Stimulated activated CD8-positive, alpha-beta memory T cell treated with anti-CD3 and anti-CD28 coated beads, Interleukin-12 subunit alpha, Interleukin-12 subunit beta, amount 100 ng/mL, for 24 hours (primary cell): ENCODE measurements around the gene STYXL1.
"Not testable (repeated sequence)": the region's sequence is repeated elsewhere in the genome, so short reads cannot be mapped to it uniquely, and the experiment has no call there.

Source experiments
- DNase-seq: peaks from one replicate; pipeline ENCODE4 v3.0.0-alpha.2; 2020; ENCODE audit errors: extremely low read depth

STYXL1 gene, protein sequence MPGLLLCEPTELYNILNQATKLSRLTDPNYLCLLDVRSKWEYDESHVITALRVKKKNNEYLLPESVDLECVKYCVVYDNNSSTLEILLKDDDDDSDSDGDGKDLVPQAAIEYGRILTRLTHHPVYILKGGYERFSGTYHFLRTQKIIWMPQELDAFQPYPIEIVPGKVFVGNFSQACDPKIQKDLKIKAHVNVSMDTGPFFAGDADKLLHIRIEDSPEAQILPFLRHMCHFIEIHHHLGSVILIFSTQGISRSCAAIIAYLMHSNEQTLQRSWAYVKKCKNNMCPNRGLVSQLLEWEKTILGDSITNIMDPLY

DNA sequence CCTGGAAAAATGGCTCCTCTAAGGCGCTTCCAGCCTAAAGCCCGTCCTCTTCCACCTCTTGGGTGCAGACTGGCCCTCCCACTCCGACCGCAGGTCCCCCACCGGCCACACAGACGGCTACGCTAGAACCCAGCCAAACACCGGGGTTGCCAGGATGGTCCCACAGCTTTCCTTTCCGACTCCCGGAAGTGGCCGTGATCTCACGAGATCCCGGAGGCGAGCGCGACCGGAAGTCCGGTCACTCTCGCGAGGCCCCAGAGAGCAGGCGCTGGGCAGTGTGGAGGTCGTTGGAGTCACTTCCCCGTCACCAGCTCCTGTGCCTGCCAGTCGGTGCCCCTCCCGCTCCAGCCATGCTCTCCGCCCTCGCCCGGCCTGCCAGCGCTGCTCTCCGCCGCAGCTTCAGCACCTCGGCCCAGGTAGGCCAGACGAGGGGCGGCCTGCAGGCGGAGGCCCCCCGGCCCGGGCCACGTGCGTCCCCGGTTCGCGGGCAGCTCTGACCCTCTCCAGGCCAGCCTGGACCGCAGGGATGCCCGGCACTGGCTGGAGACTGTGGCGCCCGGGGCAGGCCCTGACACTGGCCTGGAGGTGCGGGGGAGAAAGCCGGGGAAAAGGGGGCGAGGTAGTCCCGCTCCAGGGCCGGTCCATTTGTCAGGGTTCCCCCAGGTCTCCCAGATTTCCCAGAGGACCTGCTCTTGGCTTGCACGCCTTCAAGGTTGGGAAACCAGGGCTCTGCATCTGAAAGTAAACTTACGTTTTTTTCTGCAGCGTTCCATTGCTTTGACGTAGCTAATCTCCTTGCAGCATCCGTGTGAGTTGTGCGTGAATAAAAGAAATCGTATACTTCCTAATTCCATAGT is at the start of gene STYXL1, which contains the start of gene MDH2:
STYXL1 (minus strand) TSS at position 190 of the 857 bp plus-strand sequence. CDS start 17,477 bp downstream, outside the sequence.
MDH2 (plus strand) TSS at position 296 of the 857 bp plus-strand sequence; CDS start at position 351, 55 bp downstream.
- peak; percentile 79 for DNase-seq

DNA sequence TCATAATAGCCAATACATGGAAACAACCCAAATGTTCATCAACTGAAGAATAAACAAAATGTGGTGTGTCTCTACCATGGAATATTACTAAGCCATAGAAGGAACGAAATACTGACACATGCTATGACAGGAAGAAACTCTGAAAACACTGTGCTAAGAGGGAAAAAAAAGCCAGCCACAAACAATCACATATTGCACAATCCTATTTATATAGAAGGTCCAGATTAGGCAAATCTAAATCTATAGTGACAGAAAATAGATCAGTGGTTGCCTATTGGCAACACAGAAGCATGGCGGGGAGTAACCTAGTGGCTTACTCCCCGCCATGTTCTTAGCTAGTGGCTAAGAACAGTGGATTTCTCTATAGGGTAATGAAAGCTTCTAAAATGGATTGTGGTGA is 48.1 kb upstream of the STYXL1 start:
- DNase-seq = no peak

DNA sequence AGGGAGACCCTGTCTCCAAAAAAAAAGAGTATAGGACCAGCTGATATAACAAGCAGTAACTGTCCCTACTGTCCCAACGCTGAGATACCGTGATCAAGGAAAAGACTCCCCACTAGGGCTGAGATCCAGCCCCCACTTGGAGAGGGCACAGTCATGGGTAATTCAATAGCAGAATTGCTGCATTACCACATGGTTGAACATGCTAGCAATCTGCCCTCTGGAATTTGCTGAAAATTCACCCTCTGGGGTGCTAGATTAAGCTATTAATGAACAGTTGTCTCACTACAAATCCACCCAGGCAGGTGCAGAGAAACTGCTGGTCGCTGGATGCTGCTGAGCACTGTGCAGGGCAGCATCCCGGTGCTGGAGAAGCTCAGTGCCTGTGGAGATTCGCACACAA is 46.5 kb upstream of the STYXL1 start:
- DNase-seq = not testable (repeated sequence)

DNA sequence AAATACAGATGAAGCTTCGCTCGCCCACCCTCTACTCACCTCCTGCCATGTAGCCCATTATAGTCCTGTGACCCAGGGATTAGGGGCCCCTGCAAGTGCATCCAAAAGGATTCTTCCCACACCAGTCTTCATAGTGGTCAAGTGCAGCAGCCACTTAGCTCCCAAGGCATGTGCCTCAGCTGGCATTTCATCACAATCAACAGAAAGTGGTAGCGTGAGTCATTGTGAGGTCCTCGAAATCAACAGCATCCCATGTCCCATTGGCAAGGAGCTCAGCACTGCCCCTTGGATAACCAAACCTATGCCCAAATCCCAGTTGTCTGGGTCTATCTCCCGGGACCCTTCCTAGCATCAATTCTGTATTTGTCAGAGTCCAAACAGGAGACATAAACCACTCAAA is 45.7 kb upstream of the STYXL1 start:
- DNase-seq = not testable (repeated sequence)

DNA sequence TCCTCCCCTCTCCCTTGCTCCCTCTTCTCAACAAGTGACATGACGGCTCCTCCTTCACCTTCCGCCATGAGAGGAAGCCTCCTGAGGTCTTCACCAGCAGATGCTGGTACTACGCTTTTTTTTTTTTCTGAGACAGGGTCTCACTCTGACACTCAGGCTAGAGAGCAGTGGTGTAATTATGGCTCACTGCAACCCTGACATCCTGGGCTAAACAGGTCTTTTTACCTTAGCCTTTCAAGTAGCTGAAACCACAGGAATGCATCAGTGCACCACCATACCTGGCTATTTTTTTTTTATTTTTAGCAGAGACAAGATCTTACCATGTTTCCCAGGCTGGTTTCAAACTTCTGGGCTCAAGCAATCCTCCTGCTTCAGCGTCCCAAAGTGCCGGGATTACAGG is 43.7 kb upstream of the STYXL1 start:
- no peak for DNase-seq

DNA sequence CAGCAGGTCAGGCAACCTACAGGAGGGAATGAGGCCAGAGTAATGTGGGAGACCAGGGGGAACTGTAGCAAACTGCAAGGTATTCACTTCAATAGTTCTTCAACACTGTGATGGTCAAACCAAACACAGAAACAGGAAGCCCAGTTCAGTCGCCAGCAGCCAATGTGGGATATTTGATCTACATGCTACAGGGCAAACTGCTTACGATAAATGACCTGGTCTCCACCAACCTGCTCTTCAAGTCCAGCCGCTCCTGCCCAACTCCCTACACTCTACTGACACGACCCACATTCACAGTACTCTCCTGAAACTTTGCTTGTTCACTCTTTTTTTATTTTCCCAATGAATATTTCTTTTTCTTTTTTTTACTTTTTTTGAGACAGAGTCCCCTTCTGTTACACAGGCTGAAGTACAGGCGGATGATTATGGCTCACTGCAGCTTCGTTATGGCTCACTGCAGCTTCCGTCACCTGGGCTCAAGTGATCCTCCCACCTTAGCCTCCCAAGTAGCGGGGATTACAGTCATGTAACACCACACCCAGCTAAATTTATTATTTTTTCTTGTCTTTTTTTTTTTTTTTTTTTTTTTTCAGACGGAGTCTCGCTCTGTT is 42.2 kb upstream of the STYXL1 start:
- no peak for DNase-seq

DNA sequence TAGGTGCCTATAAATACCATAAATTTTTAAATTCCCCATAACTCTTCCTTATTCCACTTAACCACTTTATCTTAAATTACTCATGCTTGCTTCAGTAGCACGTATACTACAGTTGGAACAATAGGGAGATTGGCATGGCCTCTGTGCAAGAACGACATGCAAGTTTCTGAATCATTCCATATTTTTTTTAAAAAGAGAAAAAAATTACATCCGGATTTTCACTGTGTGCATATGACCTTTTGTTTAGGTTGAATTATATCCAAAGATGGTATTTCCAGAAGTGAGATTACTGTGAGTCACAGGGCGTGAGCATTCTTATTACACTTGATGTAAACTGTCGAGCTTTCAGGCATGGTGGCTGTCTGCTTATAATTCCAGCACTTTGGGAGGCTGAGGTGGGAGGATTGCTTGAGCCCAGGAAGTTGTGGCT is 39.6 kb upstream of the STYXL1 start:
- DNase-seq = not testable (repeated sequence)

DNA sequence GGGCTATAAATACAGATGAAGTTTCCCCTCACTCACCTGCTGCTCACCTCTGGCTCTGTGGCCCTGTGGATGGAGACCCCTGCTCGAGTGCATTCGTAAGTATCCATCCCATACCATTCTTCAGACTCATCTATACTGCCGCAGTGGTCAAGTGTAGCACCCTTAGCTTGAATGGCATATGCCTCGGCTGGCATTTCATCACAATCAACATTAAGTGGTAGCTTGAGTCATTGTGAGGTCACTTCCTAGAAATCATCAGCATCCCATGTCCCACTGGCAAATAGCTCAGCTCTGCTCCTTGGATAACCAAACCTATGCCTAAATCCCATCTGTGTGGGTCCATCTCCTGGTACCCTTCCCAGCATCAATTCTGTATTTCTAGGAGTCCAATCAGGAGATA is 38.3 kb upstream of the STYXL1 start:
- DNase-seq = no peak

DNA sequence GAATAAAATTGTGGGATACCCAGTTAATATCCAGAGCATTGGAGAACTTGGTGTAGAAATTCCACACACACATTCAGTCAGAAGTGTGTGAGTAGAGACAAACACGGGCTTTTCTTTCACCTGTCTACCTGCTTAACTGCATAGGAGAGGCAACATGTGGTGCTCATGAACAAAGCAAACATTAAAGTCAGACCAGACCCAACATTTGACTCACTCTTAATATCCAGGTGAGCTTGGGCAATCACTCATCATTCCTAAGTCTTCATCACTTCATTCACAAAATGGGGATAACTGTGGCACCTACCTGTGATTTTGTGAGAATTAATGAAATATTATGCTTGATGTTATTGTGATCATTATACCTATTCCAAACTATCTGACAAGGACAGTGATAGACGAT is 36.3 kb upstream of the STYXL1 start:
- not testable (repeated sequence) for DNase-seq

DNA sequence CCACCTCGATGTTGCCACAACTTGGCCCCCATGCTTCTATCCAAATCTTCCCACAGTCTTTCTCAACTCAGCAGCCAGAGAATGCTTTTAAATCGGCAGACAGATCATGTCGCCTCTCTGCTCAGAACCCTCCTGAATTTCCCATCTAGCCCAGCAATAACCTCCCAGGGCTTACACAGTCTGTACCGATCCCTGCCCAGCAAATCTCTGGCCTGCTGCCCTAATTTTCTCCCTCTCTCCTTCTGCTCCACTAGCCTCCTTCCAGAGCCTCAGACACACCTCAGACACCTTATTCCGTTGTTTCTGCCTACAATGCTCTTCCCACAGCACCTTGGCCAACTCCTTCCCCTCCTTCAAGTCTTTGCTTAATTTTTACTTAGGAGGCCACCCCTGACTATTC is 32.4 kb upstream of the STYXL1 start:
- no peak for DNase-seq

DNA sequence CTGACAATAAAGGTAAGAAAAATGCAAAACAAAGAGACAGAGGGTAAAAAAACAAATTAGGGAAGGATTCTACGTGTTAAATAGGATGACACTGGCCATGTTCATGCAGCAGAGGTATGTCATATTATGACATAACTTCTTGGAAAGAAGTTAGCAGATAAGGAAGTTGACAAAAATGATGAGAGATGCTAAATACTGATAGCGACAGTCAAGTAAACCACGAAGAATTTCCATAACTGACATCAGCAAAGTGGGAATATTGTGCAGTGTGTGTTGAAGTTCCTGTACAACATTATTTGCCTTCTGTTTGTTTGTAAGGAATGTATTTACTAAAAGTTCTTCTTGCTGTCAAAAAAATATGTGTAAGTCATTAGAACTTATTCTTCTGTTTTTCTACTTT is 29.6 kb upstream of the STYXL1 start:
- no peak for DNase-seq

DNA sequence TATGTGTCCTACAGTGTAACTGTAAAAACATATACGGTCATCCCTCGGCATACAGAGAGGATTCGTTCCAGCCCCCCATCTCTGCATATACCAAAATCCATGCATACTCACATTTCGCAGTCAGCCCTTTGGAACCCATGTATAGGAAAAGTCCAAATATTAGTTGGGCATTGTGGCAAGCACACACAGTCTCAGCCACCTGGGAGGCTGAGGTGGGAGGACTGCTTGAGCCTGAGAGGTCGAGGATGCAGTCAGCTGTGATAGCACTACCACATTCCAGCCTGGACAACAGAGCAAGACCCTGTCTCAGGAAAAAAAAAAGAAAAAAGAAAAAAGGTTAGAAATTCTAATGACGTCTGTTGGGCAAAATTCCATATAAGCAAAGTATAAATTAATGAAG is 29.2 kb upstream of the STYXL1 start:
- DNase-seq = no peak

DNA sequence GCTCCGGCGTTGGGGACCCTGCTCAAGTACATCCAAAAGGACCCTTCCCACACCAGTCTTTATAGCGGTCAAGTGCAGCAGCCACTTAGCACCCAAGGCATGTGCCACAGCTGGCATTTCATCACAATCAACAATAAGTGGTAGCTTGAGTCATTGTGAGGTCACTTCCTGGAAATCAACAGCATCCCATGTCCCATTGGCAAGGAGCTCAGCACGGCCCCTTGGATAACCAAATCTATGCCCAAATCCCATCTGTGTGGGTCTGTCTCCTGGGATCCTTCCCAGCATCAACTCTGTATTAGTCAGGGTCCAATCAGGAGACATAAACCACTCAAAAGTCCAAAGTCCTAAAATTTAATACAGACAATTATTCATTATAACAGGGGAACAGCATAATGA is 27.2 kb upstream of the STYXL1 start:
- no peak for DNase-seq

DNA sequence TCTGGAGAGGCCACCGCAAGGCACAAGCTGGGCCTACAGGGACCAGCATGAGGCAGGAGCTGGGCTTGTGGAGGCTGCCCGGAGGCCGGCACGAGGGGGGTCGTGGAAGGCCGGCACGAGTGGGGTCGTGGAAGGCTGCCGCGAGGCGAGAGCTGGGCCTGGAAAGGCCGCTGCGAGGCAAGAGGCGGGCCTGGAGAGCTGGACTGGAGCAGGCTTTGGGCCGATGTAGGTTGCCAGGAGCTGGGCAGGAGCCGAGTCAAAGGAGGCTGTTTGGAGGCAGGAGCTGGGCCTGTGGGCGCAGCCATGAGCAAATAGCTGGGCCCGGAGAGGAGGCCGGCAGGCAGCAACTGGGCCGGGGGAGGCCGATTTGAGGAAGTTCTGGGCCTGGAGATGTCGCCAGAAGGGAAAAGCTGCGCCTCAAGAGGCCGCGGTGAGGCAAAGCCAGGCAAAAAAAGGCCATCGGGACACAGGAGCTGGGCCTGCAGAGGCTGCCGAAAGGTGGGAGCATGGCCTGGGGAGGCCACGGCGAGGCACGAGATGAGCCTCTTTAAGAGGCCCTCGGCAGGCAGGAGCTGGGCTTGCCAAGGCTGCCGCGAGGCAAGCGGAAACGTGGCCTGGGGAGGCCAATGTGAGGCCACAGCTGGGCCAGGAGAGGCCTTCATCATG is 26.6 kb upstream of the STYXL1 start:
- no peak for DNase-seq

DNA sequence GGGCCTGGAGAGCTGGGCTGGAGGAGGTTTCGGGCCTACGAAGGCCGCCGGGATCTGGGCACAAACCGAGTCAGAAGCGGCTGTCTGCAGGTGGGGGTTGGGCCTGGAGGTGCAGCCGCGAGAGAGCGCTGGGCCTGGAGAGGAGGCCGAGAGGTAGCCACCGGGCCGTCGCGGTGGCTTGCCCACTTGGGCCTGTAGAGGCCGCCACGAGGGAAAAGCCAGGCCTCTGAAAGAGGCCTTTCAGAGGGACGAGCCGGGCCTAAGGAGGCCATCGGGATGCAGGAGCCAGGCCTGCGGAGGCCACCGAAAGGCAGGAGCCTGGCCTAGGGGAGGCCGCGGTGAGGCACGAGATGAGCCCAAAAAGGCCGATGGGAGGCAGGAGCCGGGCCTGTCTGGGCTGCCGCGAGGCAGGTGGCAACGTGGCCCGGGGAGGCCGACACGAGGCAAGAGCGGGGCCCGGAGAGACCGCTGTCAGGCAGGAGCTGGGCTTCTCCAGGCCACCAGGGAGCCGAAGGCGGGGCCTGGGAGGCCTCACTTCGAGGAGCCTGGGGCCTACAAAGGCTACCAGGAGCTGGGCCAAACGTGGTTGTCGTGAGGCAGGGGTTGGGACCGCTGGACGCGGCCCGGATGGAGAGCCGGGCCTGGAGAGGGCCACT is 25.7 kb upstream of the STYXL1 start:
- no peak for DNase-seq

DNA sequence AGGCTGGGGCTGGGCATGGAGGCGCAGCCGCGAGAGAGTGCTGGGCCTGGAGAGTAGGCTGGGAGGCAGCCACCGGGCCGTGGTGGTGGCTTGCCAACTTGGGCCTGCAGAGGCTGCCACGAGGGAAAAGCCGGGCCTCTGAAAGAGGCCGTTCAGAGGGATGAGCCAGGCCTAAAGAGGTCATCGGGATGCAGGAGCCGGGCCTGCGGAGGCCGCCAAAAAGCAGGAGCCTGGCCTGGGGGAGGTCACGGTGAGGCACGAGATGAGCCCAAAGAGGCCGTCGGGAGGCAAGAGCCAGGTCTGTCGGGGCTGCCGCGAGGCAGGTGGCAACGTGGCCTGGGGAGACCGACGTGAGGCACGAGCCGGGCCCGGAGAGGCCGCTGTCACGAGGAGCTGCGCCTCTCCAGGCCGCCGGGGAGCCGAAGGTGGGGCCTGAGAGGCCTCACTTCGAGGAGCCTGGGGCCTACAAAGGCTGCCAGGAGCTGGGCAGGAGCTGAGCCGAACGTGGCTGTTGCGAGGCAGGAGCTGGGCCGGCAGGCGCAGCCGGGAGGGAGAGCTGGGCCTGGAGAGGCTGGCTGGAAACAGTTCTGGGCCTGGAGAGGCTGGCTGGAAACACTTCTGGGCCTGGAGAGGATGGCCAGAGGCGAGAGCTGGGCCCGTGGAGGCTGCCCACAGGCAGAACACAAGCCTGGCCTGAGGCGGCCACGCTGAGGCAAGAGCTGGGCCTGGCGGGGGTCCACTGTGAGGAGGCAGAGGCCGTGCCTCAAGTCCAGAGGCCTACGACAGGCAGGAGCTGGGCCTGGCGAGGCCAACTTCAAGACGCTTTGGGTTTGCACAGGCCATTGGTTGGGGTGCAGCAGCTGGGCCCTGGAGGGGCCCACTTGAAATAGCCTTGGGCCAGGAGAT is 24.7 kb upstream of the STYXL1 start:
- no peak for DNase-seq

DNA sequence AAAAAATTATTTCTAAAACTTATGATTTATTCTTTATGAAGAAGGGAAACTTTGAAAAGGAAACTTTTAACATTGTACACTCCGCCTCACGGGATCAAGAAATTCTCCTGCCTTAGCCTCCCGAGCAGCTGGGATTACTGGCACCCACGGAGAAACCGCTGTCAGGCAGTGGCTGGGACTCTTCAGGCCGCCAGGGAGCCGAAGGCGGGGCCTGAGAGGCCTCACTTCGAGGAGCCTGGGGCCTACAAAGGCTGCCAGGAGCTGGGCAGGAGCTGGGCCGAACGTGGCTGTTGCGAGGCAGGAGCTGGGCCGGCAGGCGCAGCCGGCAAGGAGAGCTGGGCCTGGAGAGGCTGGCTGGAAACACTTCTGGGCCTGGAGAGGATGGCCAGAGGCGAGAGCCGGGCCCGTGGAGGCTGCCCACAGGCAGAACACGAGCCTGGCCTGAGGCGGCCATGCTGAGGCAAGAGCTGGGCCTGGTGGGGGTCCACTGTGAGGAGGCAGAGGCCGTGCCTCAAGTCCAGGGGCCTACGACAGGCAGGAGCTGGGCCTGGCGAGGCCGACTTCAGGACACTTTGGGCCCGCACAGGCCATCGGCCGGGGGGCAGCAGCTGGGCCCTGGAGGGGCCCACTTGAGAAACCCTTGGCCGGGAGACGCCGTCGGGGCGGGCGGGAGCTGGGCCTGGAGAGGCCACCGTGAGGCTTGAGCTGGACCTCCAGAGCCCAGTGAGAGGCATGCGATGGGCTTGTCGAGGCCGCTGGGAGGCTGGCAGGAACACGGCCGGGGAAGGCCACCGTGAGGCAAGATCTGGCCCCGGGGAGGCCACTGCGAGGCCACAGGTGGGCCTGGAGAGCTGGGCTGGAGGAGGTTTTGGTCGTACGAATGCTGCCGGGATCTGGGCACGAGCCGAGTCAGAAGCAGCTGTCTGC is 23.8 kb upstream of the STYXL1 start:
- DNase-seq = no peak

DNA sequence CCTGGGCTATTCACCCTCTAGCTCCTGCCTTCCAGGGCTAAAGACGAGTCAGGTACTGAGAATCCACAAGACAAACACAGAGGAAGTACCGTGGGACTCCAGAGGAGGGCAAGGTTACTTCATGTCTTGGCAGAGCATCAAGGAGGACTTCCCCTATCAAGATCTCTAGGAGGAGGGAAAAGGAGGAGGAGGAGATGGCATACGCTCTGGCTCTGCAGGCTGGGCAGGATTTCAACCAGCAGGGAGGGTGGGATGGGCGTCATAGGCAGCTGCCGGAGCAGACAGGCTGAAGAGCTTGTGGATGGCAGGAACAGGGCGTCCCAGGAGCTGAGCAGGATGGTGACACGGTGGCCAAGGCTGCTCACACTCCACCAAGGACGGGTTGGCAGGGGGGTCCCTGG is 21.4 kb upstream of the STYXL1 start:
- DNase-seq = no peak
